Heart left ventricle (tissue), 13 donors: ENCODE results near the gene SELENOO.

Source experiments
- POLR2A ChIP-seq, 2 donors: fragments of 450-650 bp; IDR thresholded peaks; one replicate each; pipeline ENCODE4 v1.6.1; 2017; ENCODE audit warnings: antibody characterized with exemption in 2 of 2, mild to moderate bottlenecking in 2 of 2, moderate library complexity in 2 of 2
- TF ChIP-seq, protein P1 (sequence below), 12 donors: fragments of 200-600 bp; sonication (generic) in 4 of 12; IDR thresholded peaks; one replicate each; pipeline versions ENCODE4 v1.5.0 to v1.8.0; 2018 to 2022; ENCODE audit warnings: antibody characterized with exemption in 12 of 12, mild to moderate bottlenecking in 5 of 12
- donor health status: ischemic (EF 13 %, LVEDD 7.1; RV severe dilation, severe dysfunction).
- donor health status: DM: no; HTN: yes; CAD: no.
- donor health status: DM: no; HTN: no; CAD: no.
- donor health status: ischemic (EF 25% LVEDD 6.9; RV normal size, moderate dysfunction).
- donor health status: ischemic (EF 25% LVEDD 5.7; RV mildly dilated, moderate dysfunction).
- donor health status: ischemic (EF 35%, LVEDD 5.7; RV mildly dilated, moderate dysfunction).
- donor health status: nonischemic (EF 11% LVEDD 7.7; RV severe dilation, severe dysfunction).
- donor health status: DM: yes; HTN: yes; CAD: no.
- donor health status: PGD.
- donor health status: ischemic (EF 29% LVEDD 5.4; RV normal size, mild dysfunction).
- donor health status: nonischemic (EF 23%, LVEDD 6.1; RV moderate dilation, normal function).

DNA sequence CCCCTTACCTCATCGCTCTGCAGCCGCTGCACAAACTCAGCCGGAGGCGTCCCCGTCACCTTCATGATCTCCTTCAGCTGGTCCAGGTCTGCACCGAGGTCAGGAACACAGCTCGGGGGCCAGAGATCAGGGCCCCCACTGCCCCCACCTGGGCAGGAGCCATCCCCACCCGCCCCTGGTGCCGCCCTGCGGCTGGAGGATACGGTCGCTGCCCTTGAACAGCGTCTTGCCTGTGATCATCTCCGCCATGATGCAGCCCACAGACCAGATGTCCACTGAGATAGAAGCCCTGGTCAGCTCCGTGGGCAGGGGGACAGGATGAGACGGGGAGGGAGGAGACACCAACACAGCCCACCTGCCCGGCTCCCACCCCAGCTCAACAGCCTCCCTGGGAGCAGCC lies 54.8 kb downstream of the SELENOO start:
- no peak for TF ChIP-seq POLR2A (IDR thresholded peaks at IDR 0.05)
- TF ChIP-seq, protein P1, sequence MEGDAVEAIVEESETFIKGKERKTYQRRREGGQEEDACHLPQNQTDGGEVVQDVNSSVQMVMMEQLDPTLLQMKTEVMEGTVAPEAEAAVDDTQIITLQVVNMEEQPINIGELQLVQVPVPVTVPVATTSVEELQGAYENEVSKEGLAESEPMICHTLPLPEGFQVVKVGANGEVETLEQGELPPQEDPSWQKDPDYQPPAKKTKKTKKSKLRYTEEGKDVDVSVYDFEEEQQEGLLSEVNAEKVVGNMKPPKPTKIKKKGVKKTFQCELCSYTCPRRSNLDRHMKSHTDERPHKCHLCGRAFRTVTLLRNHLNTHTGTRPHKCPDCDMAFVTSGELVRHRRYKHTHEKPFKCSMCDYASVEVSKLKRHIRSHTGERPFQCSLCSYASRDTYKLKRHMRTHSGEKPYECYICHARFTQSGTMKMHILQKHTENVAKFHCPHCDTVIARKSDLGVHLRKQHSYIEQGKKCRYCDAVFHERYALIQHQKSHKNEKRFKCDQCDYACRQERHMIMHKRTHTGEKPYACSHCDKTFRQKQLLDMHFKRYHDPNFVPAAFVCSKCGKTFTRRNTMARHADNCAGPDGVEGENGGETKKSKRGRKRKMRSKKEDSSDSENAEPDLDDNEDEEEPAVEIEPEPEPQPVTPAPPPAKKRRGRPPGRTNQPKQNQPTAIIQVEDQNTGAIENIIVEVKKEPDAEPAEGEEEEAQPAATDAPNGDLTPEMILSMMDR (IDR thresholded peaks at IDR 0.05): no peak
